GM12874 (cell line): ENCODE results near the gene KIF12.

ENCODE experiments used
- TF ChIP-seq, protein P1 (sequence below): IDR thresholded peaks from 2 replicates; pipeline ENCODE4 v1.5.1; 2011; ENCODE audit warnings: low read depth, mild to moderate bottlenecking, control low read depth, low read length, moderate library complexity; ENCODE audit not compliant: insufficient read depth

Gene KIF12

GRCh38 chr9:114090798-114091197, 8.3 kb downstream of the KIF12 start:
- TF ChIP-seq, protein P1, sequence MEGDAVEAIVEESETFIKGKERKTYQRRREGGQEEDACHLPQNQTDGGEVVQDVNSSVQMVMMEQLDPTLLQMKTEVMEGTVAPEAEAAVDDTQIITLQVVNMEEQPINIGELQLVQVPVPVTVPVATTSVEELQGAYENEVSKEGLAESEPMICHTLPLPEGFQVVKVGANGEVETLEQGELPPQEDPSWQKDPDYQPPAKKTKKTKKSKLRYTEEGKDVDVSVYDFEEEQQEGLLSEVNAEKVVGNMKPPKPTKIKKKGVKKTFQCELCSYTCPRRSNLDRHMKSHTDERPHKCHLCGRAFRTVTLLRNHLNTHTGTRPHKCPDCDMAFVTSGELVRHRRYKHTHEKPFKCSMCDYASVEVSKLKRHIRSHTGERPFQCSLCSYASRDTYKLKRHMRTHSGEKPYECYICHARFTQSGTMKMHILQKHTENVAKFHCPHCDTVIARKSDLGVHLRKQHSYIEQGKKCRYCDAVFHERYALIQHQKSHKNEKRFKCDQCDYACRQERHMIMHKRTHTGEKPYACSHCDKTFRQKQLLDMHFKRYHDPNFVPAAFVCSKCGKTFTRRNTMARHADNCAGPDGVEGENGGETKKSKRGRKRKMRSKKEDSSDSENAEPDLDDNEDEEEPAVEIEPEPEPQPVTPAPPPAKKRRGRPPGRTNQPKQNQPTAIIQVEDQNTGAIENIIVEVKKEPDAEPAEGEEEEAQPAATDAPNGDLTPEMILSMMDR = no peak

DNA sequence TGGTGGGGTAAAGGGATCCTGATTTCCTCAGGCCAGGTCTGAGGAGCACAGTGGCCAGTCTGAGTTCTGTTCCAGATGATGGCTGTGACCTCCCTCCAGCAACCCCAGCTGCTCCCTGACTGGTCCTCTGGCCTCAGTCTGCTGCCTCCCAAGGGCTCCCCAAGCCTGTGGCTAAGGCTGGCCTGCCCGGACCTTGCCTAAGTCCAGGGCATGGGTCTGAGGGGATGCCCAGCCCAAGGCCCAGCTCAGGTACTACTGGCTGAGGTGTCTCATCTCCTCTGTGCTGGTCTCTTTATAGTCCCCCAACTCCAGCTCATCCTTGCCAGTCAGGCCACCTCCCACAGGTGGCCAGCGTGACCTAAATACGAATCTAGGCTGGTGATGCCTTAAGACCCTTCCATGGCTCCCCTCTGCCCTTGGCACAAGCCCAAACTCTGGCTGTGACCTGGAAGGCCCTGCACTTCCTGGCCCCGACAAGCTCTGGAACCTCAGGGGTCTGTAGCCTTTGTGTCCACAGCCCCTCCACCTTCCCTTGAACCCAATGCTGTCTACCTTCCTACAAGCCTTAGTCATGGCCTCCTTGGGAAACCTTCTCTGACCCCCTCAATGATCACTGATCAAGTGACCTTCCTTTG, 9.8 kb downstream of the KIF12 start:
- TF ChIP-seq, protein P1 = no peak

DNA sequence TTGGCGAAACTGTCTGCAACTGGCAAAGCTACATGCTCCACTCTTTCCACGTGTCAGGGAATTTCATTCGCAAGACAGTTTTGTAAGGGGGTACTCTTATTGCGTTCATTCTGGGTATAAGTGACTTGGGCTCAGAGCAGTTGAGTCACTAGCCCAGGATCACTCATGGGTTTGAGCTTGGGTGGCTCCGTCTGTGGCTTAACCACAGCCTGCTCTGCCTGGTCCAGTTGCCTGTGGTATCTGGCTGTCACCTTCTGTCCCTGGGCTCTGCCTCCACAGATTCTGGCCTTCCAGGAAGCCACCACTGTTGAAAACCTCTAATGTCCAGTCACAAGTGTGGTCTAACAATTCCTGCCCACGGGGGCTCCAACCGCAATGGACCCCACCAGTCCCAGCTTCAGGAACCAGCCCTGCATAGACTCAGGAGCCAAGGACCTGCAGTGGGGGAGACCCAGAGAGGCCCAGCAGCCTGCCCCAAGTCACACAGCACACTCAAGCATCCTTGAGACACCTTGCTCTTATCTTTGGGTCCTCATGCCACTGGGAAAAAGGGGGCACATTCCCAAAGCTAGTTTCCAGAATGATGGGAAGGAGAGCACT, 10.4 kb downstream of the KIF12 start:
- TF ChIP-seq, protein P1 = no peak

- TF ChIP-seq, protein P1 = no peak
Measured at GRCh38 chr9:114087721-114088120, 11.4 kb downstream of the KIF12 start.

DNA sequence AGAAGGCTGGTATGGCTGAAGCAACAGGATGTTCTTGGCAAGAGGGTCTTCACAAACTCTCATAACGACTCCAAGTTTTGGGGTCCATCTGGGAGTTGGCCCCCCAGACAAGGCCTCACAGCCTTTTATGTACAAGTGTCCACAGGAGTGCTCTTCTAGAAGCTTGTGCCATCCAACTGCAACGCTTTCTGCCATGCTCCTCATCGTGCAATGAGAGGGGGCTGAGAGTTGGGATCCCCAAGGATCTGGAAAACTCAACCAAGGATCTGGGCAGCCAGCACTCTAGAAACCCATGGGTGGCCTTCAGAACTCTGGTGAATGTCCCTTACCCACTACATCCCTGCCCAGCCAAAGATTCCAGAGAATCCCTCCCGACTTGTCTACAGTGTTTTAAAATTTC, 12.5 kb downstream of the KIF12 start:
- TF ChIP-seq, protein P1 = no peak

DNA sequence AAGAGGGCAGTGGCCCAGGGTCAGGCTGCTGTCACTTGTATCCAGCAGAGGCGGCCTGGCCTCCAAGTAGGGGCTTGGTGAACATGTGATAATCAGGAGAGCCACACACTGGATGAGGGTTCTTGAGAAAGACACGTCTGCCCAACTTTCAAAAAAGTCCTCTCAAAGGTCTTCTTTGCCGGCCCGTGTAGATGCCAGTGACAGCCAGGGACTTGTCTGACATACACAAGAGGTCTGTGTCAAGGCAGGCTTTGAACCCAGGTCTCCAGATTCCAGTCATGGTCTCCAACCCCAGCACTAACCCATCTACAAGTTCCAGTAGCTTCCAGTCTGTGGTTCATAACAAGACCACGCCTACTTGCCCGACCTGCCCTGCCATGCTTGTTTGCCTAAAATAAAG, 13.1 kb downstream of the KIF12 start:
- TF ChIP-seq, protein P1 = no peak

DNA sequence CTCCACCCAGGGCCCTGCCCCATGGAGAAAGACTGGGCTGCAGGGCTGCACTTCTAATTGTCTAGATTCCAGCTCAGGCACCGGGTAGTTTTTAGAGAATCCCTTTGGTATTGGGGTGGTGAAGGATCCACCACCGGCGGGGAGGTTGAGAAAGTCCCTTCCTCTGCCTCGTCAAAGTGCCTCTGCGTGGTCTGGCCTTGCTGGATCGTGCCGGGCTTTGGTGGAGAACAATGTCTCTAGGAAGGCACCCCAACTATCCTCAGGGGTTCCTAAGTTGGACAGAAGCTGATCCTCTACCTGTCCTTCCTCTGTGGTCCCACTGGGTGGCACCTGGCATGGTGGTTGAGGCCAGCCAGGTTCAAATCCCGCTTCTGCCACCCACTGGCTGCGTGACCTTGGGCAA, 13.7 kb downstream of the KIF12 start:
- TF ChIP-seq, protein P1 = no peak
